H9 (cell line): ENCODE results near the gene DCHS1. TPM values are rescaled to one million over a fixed set of nuclear protein-coding genes. Genes with fewer than 3 reads are reported as not detected.
A peak's percentile ranks its signal among the peaks of the same experiment; 100 is the strongest.

ENCODE experiments used
- DNase-seq: peaks from one replicate; pipeline ENCODE4 v3.0.0-alpha.2; 2017
- H2AFZ ChIP-seq: one replicate; pipeline ENCODE4 v1.6.1; 2013; ENCODE audit warnings: mild to moderate bottlenecking, low read length, control low read depth, moderate library complexity
- H2AK5ac ChIP-seq: 2 replicates; pipeline ENCODE4 v1.6.1; 2013; ENCODE audit warnings: low read length, control low read depth, mixed read lengths; ENCODE audit not compliant: insufficient read length
- H2BK120ac ChIP-seq: one replicate; pipeline ENCODE4 v1.6.1; 2013; ENCODE audit warnings: low read depth, mild to moderate bottlenecking, low read length, control low read depth, inconsistent platforms; ENCODE audit not compliant: poor library complexity, severe bottlenecking
- H2BK12ac ChIP-seq: 2 replicates; pipeline ENCODE4 v1.6.1; 2013; ENCODE audit warnings: low read length, control low read depth, mixed read lengths, low read depth; ENCODE audit not compliant: insufficient read length
- H2BK15ac ChIP-seq: 2 replicates; pipeline ENCODE4 v1.6.1; 2013; ENCODE audit warnings: low read depth, low read length, control low read depth
- H2BK20ac ChIP-seq: one replicate; pipeline ENCODE4 v1.6.1; 2013; ENCODE audit warnings: low read depth, mild to moderate bottlenecking, low read length, control low read depth, inconsistent platforms; ENCODE audit not compliant: poor library complexity, severe bottlenecking
- H2BK5ac ChIP-seq: 2 replicates; pipeline ENCODE4 v1.6.1; 2013; ENCODE audit warnings: low read length, control low read depth, mixed read lengths; ENCODE audit not compliant: insufficient read length
- H3K14ac ChIP-seq: 2 replicates; pipeline ENCODE4 v1.6.1; 2013; ENCODE audit warnings: low read length, control low read depth; ENCODE audit not compliant: insufficient read depth
- H3K18ac ChIP-seq: 2 replicates; pipeline ENCODE4 v1.6.1; 2013; ENCODE audit warnings: low read depth, mild to moderate bottlenecking, mixed read lengths, low read length, control low read depth; ENCODE audit not compliant: insufficient read length
- H3K23ac ChIP-seq: 2 replicates; pipeline ENCODE4 v1.6.1; 2013; ENCODE audit warnings: low read length, control low read depth, mixed read lengths, low read depth; ENCODE audit not compliant: insufficient read length
- H3K23me2 ChIP-seq: 2 replicates; pipeline ENCODE4 v1.6.1; 2013; ENCODE audit warnings: low read depth, mild to moderate bottlenecking, mixed read lengths, low read length, control low read depth; ENCODE audit not compliant: insufficient read length, poor library complexity, severe bottlenecking
- H3K27ac ChIP-seq: 2 replicates; pipeline ENCODE4 v1.5.1; 2013; ENCODE audit warnings: low read length, control low read depth, mixed read lengths, low read depth; ENCODE audit not compliant: insufficient read length
- H3K27me3 ChIP-seq: 2 replicates; pipeline ENCODE4 v1.6.1; 2013; ENCODE audit warnings: low read length, control low read depth, inconsistent platforms; ENCODE audit not compliant: insufficient read depth
- H3K4ac ChIP-seq: 2 replicates; pipeline ENCODE4 v1.6.1; 2013; ENCODE audit warnings: low read depth, mild to moderate bottlenecking, control low read depth, inconsistent platforms, low read length, moderate library complexity
- H3K4me1 ChIP-seq: 2 replicates; pipeline ENCODE4 v1.6.1; 2013; ENCODE audit warnings: low read length, control low read depth, inconsistent platforms; ENCODE audit not compliant: insufficient read depth
- H3K4me2 ChIP-seq: 2 replicates; pipeline ENCODE4 v1.6.1; 2013; ENCODE audit warnings: low read length, control low read depth, mixed read lengths; ENCODE audit not compliant: insufficient read length, insufficient read depth
- H3K56ac ChIP-seq: 2 replicates; pipeline ENCODE4 v1.6.1; 2013; ENCODE audit warnings: low read depth, mild to moderate bottlenecking, mixed read lengths, low read length, control low read depth; ENCODE audit not compliant: insufficient read length
- H3K79me1 ChIP-seq: 2 replicates; pipeline ENCODE4 v1.6.1; 2013; ENCODE audit warnings: low read depth, mild to moderate bottlenecking, moderate library complexity, low read length, control low read depth, inconsistent platforms; ENCODE audit not compliant: insufficient read depth, poor library complexity, severe bottlenecking
- H3K79me2 ChIP-seq: 2 replicates; pipeline ENCODE4 v1.6.1; 2013; ENCODE audit warnings: low read length, control low read depth, inconsistent platforms; ENCODE audit not compliant: insufficient read depth
- H3K9ac ChIP-seq: 2 replicates; pipeline ENCODE4 v1.6.1; 2013; ENCODE audit warnings: low read length, control low read depth, mixed read lengths; ENCODE audit not compliant: insufficient read length; ENCODE audit errors: extremely low read depth
- H3K9me3 ChIP-seq: one replicate; pipeline ENCODE4 v1.6.1; 2013; ENCODE audit warnings: low read depth, low read length, inconsistent platforms; ENCODE audit not compliant: control insufficient read depth
- H3T11ph ChIP-seq: one replicate; pipeline ENCODE4 v1.6.1; 2013; ENCODE audit warnings: mild to moderate bottlenecking, low read length, control low read depth, inconsistent platforms
- H4K20me1 ChIP-seq: one replicate; pipeline ENCODE4 v1.6.1; 2013; ENCODE audit not compliant: control insufficient read depth, insufficient read length, insufficient read depth
- H4K5ac ChIP-seq: 2 replicates; pipeline ENCODE4 v1.6.1; 2013; ENCODE audit warnings: low read depth, mild to moderate bottlenecking, mixed read lengths, low read length, control low read depth; ENCODE audit not compliant: insufficient read length
- H4K8ac ChIP-seq: replicated peaks from 2 replicates; pipeline ENCODE4 v1.6.1; 2013; ENCODE audit warnings: low read length, control low read depth, mixed read lengths, low read depth; ENCODE audit not compliant: insufficient read length
- H4K91ac ChIP-seq: 2 replicates; pipeline ENCODE4 v1.6.1; 2013; ENCODE audit warnings: low read depth, mild to moderate bottlenecking, moderate library complexity, mixed read lengths, low read length, control low read depth; ENCODE audit not compliant: insufficient read length
- H3K27ac Mint-ChIP-seq, 3 experiments: 2 replicates in 2 of 3; 3 replicates in 1 of 3; pipeline ENCODE4 v1.8.0; 2020 to 2021; ENCODE audit warnings: mixed read lengths in 3 of 3, mild to moderate bottlenecking in 1 of 3, moderate library complexity in 1 of 3
- H3K27me3 Mint-ChIP-seq: 2 replicates; pipeline ENCODE4 v1.8.0; 2021; ENCODE audit warnings: low read depth, mild to moderate bottlenecking, moderate library complexity, mixed read lengths
- H3K36me3 Mint-ChIP-seq, 3 experiments: 2 replicates in 2 of 3; 3 replicates in 1 of 3; pipeline ENCODE4 v1.8.0; 2020 to 2021; ENCODE audit warnings: low read depth in 3 of 3, mixed read lengths in 3 of 3; ENCODE audit not compliant: insufficient read depth in 1 of 3
- H3K4me1 Mint-ChIP-seq, 2 experiments: 2 replicates each; pipeline ENCODE4 v1.8.0; 2020; ENCODE audit warnings: mixed read lengths in 2 of 2
- H3K4me3 Mint-ChIP-seq, 2 experiments: 2 replicates in 1 of 2; 3 replicates in 1 of 2; pipeline ENCODE4 v1.8.0; 2020 to 2021; ENCODE audit warnings: mild to moderate bottlenecking in 2 of 2, mixed read lengths in 2 of 2, moderate library complexity in 1 of 2
- H3K9me3 Mint-ChIP-seq, 2 experiments: 2 replicates in 1 of 2; 3 replicates in 1 of 2; pipeline ENCODE4 v1.8.0; 2020; ENCODE audit warnings: mild to moderate bottlenecking in 2 of 2, mixed read lengths in 2 of 2, moderate library complexity in 1 of 2
- WGBS: extraction: QIAGEN DNeasy Blood & Tissue Kit; methylation state at CpG from one replicate; pipeline ENCODE4 v1.1.7; 2013; ENCODE audit warnings: missing lambda C conversion rate, low lambda C conversion rate, mixed read lengths; ENCODE audit not compliant: insufficient read length; ENCODE audit errors: extremely low coverage; 5-methylcytosine and 5-hydroxymethylcytosine counted together
- total RNA-seq: library from RNA; stranded (reverse); gene quantifications from 2 replicates; pipeline ENCODE4 v1.2.1, GENCODE V29; 2021
- TF ChIP-seq, protein P1 (sequence below): fragments of 200-600 bp; sonication (generic); conservative IDR thresholded peaks from 3 replicates; pipeline ENCODE4 v1.8.0; 2021; ENCODE audit warnings: antibody characterized with exemption, mild to moderate bottlenecking

The DCHS1 gene
- total RNA-seq, 1 experiment from 2014 or later, result 12.5 TPM

DNA sequence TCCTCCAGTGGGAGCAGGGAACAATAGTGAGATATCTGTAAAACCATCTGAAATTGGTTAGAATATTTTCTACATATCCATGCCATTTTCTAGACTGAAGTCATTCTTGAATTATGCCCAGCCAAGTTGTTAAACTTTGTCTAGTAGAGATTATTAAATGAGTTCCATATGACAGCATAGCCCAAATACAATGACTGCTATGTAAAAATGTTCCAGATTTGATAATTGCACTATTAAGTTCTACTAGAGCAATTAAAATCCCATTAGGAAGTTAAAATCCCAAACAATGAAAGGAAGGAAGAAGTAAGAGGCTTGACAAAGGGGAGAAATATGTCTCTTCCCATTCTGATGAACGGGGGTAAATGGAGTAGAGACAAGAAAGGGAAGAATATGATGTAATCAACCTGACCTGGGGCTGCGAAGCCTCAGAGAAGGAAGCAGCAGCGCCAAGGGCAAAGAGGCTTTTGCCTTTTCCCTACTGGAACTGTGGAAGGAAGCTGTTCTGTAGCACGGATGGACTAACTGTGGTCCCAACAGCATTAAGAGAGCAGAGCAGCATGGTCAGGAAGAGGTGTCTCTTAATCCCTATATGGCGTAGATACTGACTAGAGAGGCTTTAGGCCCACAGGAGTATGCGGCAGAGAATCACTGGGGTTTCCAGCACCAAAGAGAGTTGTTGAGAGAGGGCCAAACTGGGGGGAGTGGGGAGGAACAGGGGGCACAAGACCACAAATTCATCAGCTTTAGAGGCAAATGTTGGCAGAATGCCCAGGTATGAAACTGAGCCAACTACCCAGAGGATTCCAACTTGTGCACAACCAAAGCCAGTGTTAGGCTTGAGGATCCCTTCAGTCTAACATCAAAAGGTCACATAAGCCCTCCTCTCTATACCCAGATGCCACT lies 78.9 kb downstream of the DCHS1 start:
- no peaks in the 10 kb centered on the region for H3K36me3 Mint-ChIP-seq
- no peak overlapping the region for H3K27ac ChIP-seq
- H3K9me3 ChIP-seq, result no peaks in the 10 kb centered on the region
- no peak overlapping the region for H4K91ac ChIP-seq
- H3K18ac ChIP-seq, result no peak overlapping the region
- no peak overlapping the region for H2AFZ ChIP-seq
- no CpG with 5 or more reads among the region's 6 CpGs for WGBS
- no peak for DNase-seq
- H4K20me1 ChIP-seq, result no peaks in the 10 kb centered on the region
- no peak overlapping the region for H3T11ph ChIP-seq
- H3K4me1 Mint-ChIP-seq, result no peaks in the 10 kb centered on the region
- H3K4ac ChIP-seq, result no peak overlapping the region
- no peak overlapping the region for H4K5ac ChIP-seq
- no peaks in the 10 kb centered on the region for H3K79me1 ChIP-seq
- H2AK5ac ChIP-seq, result no peak overlapping the region
- TF ChIP-seq, protein P1, sequence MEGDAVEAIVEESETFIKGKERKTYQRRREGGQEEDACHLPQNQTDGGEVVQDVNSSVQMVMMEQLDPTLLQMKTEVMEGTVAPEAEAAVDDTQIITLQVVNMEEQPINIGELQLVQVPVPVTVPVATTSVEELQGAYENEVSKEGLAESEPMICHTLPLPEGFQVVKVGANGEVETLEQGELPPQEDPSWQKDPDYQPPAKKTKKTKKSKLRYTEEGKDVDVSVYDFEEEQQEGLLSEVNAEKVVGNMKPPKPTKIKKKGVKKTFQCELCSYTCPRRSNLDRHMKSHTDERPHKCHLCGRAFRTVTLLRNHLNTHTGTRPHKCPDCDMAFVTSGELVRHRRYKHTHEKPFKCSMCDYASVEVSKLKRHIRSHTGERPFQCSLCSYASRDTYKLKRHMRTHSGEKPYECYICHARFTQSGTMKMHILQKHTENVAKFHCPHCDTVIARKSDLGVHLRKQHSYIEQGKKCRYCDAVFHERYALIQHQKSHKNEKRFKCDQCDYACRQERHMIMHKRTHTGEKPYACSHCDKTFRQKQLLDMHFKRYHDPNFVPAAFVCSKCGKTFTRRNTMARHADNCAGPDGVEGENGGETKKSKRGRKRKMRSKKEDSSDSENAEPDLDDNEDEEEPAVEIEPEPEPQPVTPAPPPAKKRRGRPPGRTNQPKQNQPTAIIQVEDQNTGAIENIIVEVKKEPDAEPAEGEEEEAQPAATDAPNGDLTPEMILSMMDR, result no peak
- no peaks in the 10 kb centered on the region for H3K23me2 ChIP-seq
- no peaks in the 10 kb centered on the region for H3K27me3 Mint-ChIP-seq
- H2BK120ac ChIP-seq, result no peak overlapping the region
- H3K14ac ChIP-seq, result no peak overlapping the region
- no peak overlapping the region for H2BK20ac ChIP-seq
- H3K27me3 ChIP-seq, result no peaks in the 10 kb centered on the region
- no peaks in the 10 kb centered on the region for H3K79me2 ChIP-seq
- H3K27ac Mint-ChIP-seq, result peak overlapping the region in 1 of 3 experiments; percentile 3; a peak in 1 of 7 replicates
- H3K9ac ChIP-seq, result no peak overlapping the region
- H3K56ac ChIP-seq, result no peak overlapping the region
- no peak overlapping the region for H2BK15ac ChIP-seq
- H3K4me2 ChIP-seq, result no peak overlapping the region
- H2BK12ac ChIP-seq, result no peak overlapping the region
- H3K4me3 Mint-ChIP-seq, result no peak overlapping the region
- H3K9me3 Mint-ChIP-seq, result no peaks in the 10 kb centered on the region
- no peaks in the 10 kb centered on the region for H3K4me1 ChIP-seq
- no peak overlapping the region for H2BK5ac ChIP-seq
- H3K23ac ChIP-seq, result no peak overlapping the region
- H4K8ac ChIP-seq, result no peak overlapping the region
